GM23248 (cell line): Measurements from ENCODE around the gene TICRR. TPM values are rescaled to one million over a fixed set of nuclear protein-coding genes. Genes with fewer than 3 reads are reported as not detected.
A peak's percentile ranks its signal among the peaks of the same experiment; 100 is the strongest.
"Not testable (repeated sequence)": the region's sequence is repeated elsewhere in the genome, so short reads cannot be mapped to it uniquely, and the experiment has no call there.

ENCODE experiments used
- DNase-seq: peaks from one replicate; pipeline ENCODE4 v3.0.0-alpha.2; 2015
- H2AFZ ChIP-seq: fragments of 200-600 bp; sonication (generic); 2 replicates; pipeline ENCODE4 v1.6.1; 2016; ENCODE audit warnings: antibody characterized with exemption
- H3F3A ChIP-seq: fragments of 200-600 bp; sonication (generic); 2 replicates; pipeline ENCODE4 v1.6.1; 2016; ENCODE audit warnings: mild to moderate bottlenecking, antibody characterized with exemption, mixed run types; ENCODE audit not compliant: insufficient read depth
- H3K27ac ChIP-seq: fragments of 200-600 bp; sonication (generic); 2 replicates; pipeline ENCODE4 v1.5.1; 2016; ENCODE audit warnings: mild to moderate bottlenecking
- H3K27me3 ChIP-seq: fragments of 200-600 bp; sonication (generic); replicated peaks from 2 replicates; pipeline ENCODE4 v1.6.1; 2016; ENCODE audit warnings: mild to moderate bottlenecking; ENCODE audit not compliant: insufficient read depth
- H3K36me3 ChIP-seq: fragments of 200-600 bp; sonication (generic); 2 replicates; pipeline ENCODE4 v1.6.1; 2016; ENCODE audit warnings: low read depth, mild to moderate bottlenecking
- H3K4me1 ChIP-seq: fragments of 200-600 bp; sonication (generic); 2 replicates; pipeline ENCODE4 v1.6.1; 2016; ENCODE audit warnings: mild to moderate bottlenecking; ENCODE audit not compliant: insufficient read depth
- H3K4me2 ChIP-seq: fragments of 200-600 bp; sonication (generic); one replicate; pipeline ENCODE4 v1.6.1; 2016; ENCODE audit warnings: mild to moderate bottlenecking; ENCODE audit not compliant: unreplicated experiment
- H3K4me3 ChIP-seq: fragments of 200-600 bp; sonication (generic); 2 replicates; pipeline ENCODE4 v1.5.1; 2016; ENCODE audit warnings: mild to moderate bottlenecking
- H3K79me2 ChIP-seq: fragments of 200-600 bp; sonication (generic); 2 replicates; pipeline ENCODE4 v1.6.1; 2016; ENCODE audit warnings: mild to moderate bottlenecking; ENCODE audit not compliant: insufficient read depth
- H3K9ac ChIP-seq: fragments of 200-600 bp; sonication (generic); 2 replicates; pipeline ENCODE4 v1.6.1; 2016; ENCODE audit warnings: mild to moderate bottlenecking
- H3K9me2 ChIP-seq: fragments of 200-600 bp; sonication (generic); 2 replicates; pipeline ENCODE4 v1.6.1; 2016; ENCODE audit warnings: mixed run types, mild to moderate bottlenecking, moderate library complexity; ENCODE audit not compliant: insufficient read depth
- H3K9me3 ChIP-seq: fragments of 200-600 bp; sonication (generic); one replicate; pipeline ENCODE4 v1.6.1; 2017; ENCODE audit warnings: low read depth
- H4K20me1 ChIP-seq: fragments of 200-600 bp; sonication (generic); 2 replicates; pipeline ENCODE4 v1.6.0; 2016; ENCODE audit not compliant: insufficient read depth
- EZH2 ChIP-seq: fragments of 200-600 bp; sonication (generic); IDR thresholded peaks from 2 replicates; pipeline ENCODE4 v1.6.1; 2018; ENCODE audit warnings: antibody characterized with exemption, mild to moderate bottlenecking; ENCODE audit not compliant: insufficient read depth, poor library complexity, severe bottlenecking
- EZH2phosphoT487 ChIP-seq: fragments of 200-600 bp; sonication (generic); IDR thresholded peaks from 2 replicates; pipeline ENCODE4 v1.6.1; 2018; ENCODE audit warnings: antibody characterized with exemption, moderate library complexity, mild to moderate bottlenecking, low read depth; ENCODE audit not compliant: insufficient read depth
- WGBS, 2 experiments: methylation state at CpG; one replicate each; pipeline ENCODE4 v1.1.6; 2015 to 2017; ENCODE audit warnings: low lambda C conversion rate in 2 of 2, low coverage in 1 of 2; ENCODE audit errors: missing lambda C conversion rate in 2 of 2; 5-methylcytosine and 5-hydroxymethylcytosine counted together
- in situ Hi-C: fragments of 300-500 bp; cut with MboI; formaldehyde crosslinking; loops from 2 replicates; pipeline ENCODE4 v1.15.0; 2020
- polyA plus RNA-seq: library from polyadenylated mRNA; unstranded; fragments of >200 nt; fragmentation: Nextera tagmentation; extraction: Ambion mirVana; gene quantifications from 2 replicates; pipeline ENCODE4 v1.2.1, GENCODE V29; 2016
- total RNA-seq: library from RNA; depleted of rRNA; stranded (reverse); fragments of >200 nt; shearing (Covaris generic); gene quantifications from 2 replicates; pipeline ENCODE4 v1.2.3, GENCODE V29; 2014

The TICRR gene
- total and polyA plus RNA-seq, 2 experiments from 2014 or later = 1.2 to 2.3 TPM

- no peak for DNase-seq
- in situ Hi-C loops = no loop called here
- Histone ChIP-seq H3K9ac (no peak overlapping the region), H3K4me1 (no peaks in the 10 kb centered on the region), H3K4me2 (no peak overlapping the region), H3F3A (no peaks in the 10 kb centered on the region), H4K20me1 (no peaks in the 10 kb centered on the region), H3K36me3 (no peaks in the 10 kb centered on the region), H3K79me2 (no peaks in the 10 kb centered on the region), H3K4me3 (no peak overlapping the region), H3K27me3 (peaks cover 14% of the 10 kb centered on the region), H3K9me2 (no peaks in the 10 kb centered on the region), H3K9me3 (no peaks in the 10 kb centered on the region), H2AFZ (no peak overlapping the region), H3K27ac (no peak overlapping the region)
- 45 to 48% methylated on average over 3 of the region's 3 CpGs for WGBS, 2 experiments
- no peak for TF ChIP-seq EZH2
- TF ChIP-seq EZH2phosphoT487 = no peak
Measured at GRCh38 chr15:89542369-89542768, 32.9 kb upstream of the TICRR start.

GRCh38 chr15:89543389-89543788 lies 31.9 kb upstream of the TICRR start:
- no peak overlapping the region for H3K4me3 ChIP-seq
- H3K4me2 ChIP-seq = no peak overlapping the region
- no peak for TF ChIP-seq EZH2phosphoT487
- TF ChIP-seq EZH2 = no peak
- H2AFZ ChIP-seq = no peak overlapping the region
- no peaks in the 10 kb centered on the region for H3K36me3 ChIP-seq
- H4K20me1 ChIP-seq = no peaks in the 10 kb centered on the region
- H3K27me3 ChIP-seq = peaks cover 21% of the 10 kb centered on the region
- DNase-seq = peak; percentile 9
- in situ Hi-C loops = no loop called here
- H3K4me1 ChIP-seq = no peaks in the 10 kb centered on the region
- no peaks in the 10 kb centered on the region for H3F3A ChIP-seq
- no peak overlapping the region for H3K9ac ChIP-seq
- no peaks in the 10 kb centered on the region for H3K79me2 ChIP-seq
- H3K9me2 ChIP-seq = no peaks in the 10 kb centered on the region
- 44 to 45% methylated on average over 4 of the region's 4 CpGs for WGBS, 2 experiments
- no peaks in the 10 kb centered on the region for H3K9me3 ChIP-seq
- H3K27ac ChIP-seq = no peak overlapping the region

- in situ Hi-C loops, DNase-seq, H3K9ac ChIP-seq, H3K9me2 ChIP-seq, H3K4me3 ChIP-seq, H3K27ac ChIP-seq, H3K4me2 ChIP-seq, H3K36me3 ChIP-seq, H3K79me2 ChIP-seq, H2AFZ ChIP-seq, H3K4me1 ChIP-seq, H3K9me3 ChIP-seq, H4K20me1 ChIP-seq, H3F3A ChIP-seq: not testable (repeated sequence)
- peaks cover 58% of the 10 kb centered on the region for H3K27me3 ChIP-seq
- WGBS, 2 experiments = 36 to 40% methylated on average over 4 of the region's 4 CpGs
Measured at GRCh38 chr15:89549138-89549537, 26.1 kb upstream of the TICRR start.

- Histone ChIP-seq H3K9me2 (no peaks in the 10 kb centered on the region), H4K20me1 (no peaks in the 10 kb centered on the region), H3F3A (no peaks in the 10 kb centered on the region), H3K4me1 (no peaks in the 10 kb centered on the region), H3K4me3 (no peak overlapping the region), H3K27ac (no peak overlapping the region), H3K9me3 (no peaks in the 10 kb centered on the region), H2AFZ (no peak overlapping the region), H3K36me3 (no peaks in the 10 kb centered on the region), H3K9ac (no peak overlapping the region), H3K27me3 (peaks cover 71% of the 10 kb centered on the region), H3K4me2 (no peak overlapping the region), H3K79me2 (no peaks in the 10 kb centered on the region)
- in situ Hi-C loops = no loop called here
- no peak for DNase-seq
- TF ChIP-seq EZH2phosphoT487 = no peak
- no peak for TF ChIP-seq EZH2
- 13 to 19% methylated on average over 2 of the region's 2 CpGs for WGBS, 2 experiments
Measured at GRCh38 chr15:89550427-89550826, 24.8 kb upstream of the TICRR start.

- Histone ChIP-seq H3K4me3 (no peak overlapping the region), H3K9me3 (no peaks in the 10 kb centered on the region), H3K27me3 (peaks cover 73% of the 10 kb centered on the region), H3K79me2 (no peaks in the 10 kb centered on the region), H3K4me2 (no peak overlapping the region), H3K27ac (no peak overlapping the region), H3F3A (no peaks in the 10 kb centered on the region), H3K36me3 (no peaks in the 10 kb centered on the region), H3K4me1 (no peaks in the 10 kb centered on the region), H3K9me2 (no peaks in the 10 kb centered on the region), H4K20me1 (no peaks in the 10 kb centered on the region), H3K9ac (no peak overlapping the region), H2AFZ (no peak overlapping the region)
- WGBS, 2 experiments = 51 to 52% methylated on average over 4 of the region's 4 CpGs
- peak; percentile 12 for DNase-seq
- no peak for TF ChIP-seq EZH2phosphoT487
- no peak for TF ChIP-seq EZH2
- in situ Hi-C loops = no loop called here
Measured at GRCh38 chr15:89551550-89551949, 23.7 kb upstream of the TICRR start.
